Stimulated activated naive B cell treated with anti-CD40 and anti-IgM and Interleukin-4, amounts not matched to agents 10 μg/mL and 1 μg/mL and 100 μg/mL, for 72 hours (primary cell): ENCODE measurements around the gene ZSWIM5.
"Not testable (repeated sequence)": the region's sequence is repeated elsewhere in the genome, so short reads cannot be mapped to it uniquely, and the experiment has no call there.

ENCODE experiments used
- ATAC-seq, 2 donors: fragments of 150-1000 bp; cut with Tn5 transposase; replicated peaks; 2 replicates each; pipeline ENCODE4 v1.10.0; 2021; ENCODE audit warnings: moderate library complexity in 1 of 2
- DNase-seq: peaks from one replicate; pipeline ENCODE4 v3.0.0; 2021
- H3K27ac Mint-ChIP-seq: one replicate; pipeline ENCODE4 v1.8.0; 2022; ENCODE audit warnings: mild to moderate bottlenecking, mixed read lengths
- H3K27me3 Mint-ChIP-seq, 2 donors: one replicate each; pipeline ENCODE4 v1.8.0; 2022; ENCODE audit warnings: mixed read lengths in 2 of 2
- H3K36me3 Mint-ChIP-seq, 2 donors: one replicate each; pipeline ENCODE4 v1.8.0; 2022; ENCODE audit warnings: mixed read lengths in 2 of 2, mild to moderate bottlenecking in 1 of 2
- H3K4me1 Mint-ChIP-seq, 2 donors: one replicate each; pipeline ENCODE4 v1.8.0; 2022; ENCODE audit warnings: mixed read lengths in 2 of 2, mild to moderate bottlenecking in 1 of 2
- H3K4me3 Mint-ChIP-seq, 2 donors: one replicate each; pipeline ENCODE4 v1.8.0; 2022; ENCODE audit warnings: mild to moderate bottlenecking in 2 of 2, mixed read lengths in 2 of 2, moderate library complexity in 1 of 2
- H3K9me3 Mint-ChIP-seq, 2 donors: one replicate each; pipeline ENCODE4 v1.8.0; 2022; ENCODE audit warnings: mixed read lengths in 2 of 2, mild to moderate bottlenecking in 1 of 2

ZSWIM5 gene

DNA sequence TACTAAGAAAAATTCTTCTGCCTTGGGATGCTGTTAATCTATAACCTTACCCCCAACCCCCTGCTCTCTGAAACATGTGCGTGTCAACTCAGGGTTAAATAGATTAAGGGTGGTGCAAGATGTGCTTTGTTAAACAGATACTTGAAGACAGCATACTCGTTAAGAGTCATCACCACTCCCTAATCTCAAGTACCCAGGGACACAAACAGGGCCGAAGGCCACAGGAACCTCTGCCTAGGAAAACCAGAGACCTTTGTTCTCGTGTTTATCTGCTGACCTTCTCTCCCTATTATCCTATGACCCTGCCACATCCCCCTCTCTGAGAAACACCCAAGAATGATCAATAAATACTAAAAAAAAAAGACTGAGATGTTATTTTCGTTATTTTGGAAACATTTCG lies 99.5 kb downstream of the ZSWIM5 start:
- not testable (repeated sequence) for H3K36me3 Mint-ChIP-seq, H3K9me3 Mint-ChIP-seq, H3K4me3 Mint-ChIP-seq, H3K4me1 Mint-ChIP-seq, ATAC-seq, H3K27me3 Mint-ChIP-seq, DNase-seq, H3K27ac Mint-ChIP-seq

DNA sequence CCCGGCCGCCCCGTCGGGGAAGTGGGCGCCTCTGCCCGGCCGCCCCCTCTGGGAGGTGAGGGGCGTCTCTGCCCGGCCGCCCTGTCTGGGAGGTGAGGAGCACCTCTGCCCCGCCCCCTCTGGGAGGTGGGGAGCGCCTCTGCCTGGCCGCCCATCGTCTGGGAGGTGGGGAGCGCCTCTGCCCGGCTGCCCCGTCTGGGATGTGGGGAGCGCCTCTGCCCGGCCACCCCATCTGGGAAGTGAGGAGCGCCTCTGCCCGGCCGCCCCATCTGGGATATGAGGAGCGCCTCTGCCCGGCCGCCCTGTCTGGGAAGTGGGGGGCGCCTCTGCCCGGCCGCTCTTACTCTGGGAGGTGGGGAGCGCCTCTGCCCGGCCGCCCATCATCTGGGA lies 100.3 kb downstream of the ZSWIM5 start:
- not testable (repeated sequence) for H3K36me3 Mint-ChIP-seq, ATAC-seq, H3K27ac Mint-ChIP-seq, H3K4me3 Mint-ChIP-seq, H3K27me3 Mint-ChIP-seq, H3K4me1 Mint-ChIP-seq, DNase-seq, H3K9me3 Mint-ChIP-seq

DNA sequence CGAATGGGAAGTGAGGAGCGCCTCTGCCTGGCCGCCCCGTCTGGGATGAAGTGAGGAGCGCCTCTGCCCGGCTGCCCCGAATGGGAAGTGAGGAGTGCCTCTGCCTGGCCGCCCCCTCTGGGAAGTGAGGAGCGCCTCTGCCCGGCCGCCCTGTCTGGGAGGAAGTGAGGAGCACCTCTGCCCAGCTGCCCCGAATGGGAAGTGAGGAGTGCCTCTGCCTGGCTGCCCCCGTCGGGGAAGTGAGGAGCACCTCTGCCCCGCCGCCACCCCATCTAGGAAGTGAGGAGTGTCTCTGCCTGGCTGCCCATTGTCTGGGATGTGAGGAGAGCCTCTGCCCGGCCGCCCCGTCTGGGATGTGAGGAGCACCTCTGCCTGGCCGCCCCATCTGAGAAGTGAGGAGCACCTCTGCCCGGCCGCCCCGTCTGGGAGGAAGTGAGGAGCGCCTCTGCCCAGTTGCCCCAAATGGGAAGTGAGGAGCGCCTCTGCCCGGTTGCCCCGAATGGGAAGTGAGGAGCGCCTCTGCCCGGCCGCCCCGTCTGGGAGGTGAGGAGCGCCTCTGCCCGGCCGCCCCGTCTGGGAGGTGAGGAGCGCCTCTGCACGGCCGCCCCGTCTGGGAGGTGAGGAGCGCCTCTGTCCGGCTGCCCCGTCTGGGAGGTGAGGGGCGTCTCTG lies 100.8 kb downstream of the ZSWIM5 start:
- not testable (repeated sequence) for H3K4me3 Mint-ChIP-seq, H3K36me3 Mint-ChIP-seq, ATAC-seq, H3K4me1 Mint-ChIP-seq, H3K27ac Mint-ChIP-seq, DNase-seq, H3K27me3 Mint-ChIP-seq, H3K9me3 Mint-ChIP-seq

DNA sequence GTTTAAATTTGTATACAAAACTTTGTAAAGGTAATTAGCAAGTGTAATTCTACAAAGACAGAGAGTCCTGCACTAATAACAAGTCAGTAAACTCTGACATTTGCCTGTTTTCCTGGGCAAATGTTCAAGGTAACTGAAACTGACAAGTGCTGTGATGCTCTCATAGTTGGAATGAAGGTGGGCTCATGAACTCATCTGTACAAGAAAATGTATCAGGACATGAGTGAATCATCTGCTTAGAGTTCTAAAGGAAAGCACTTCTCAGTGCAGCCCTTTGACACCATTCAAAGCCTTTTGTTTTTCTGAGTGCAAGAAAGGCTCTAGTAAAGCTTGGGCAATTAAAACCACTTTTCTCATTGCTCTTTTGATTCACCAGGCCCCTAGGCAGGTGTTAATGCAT lies 102.9 kb downstream of the ZSWIM5 start:
- DNase-seq, result no peak
- no peaks in the 10 kb centered on the region for H3K36me3 Mint-ChIP-seq
- H3K4me1 Mint-ChIP-seq, result no peaks in the 10 kb centered on the region
- ATAC-seq, result no peak
- H3K27ac Mint-ChIP-seq, result no peak overlapping the region
- no peak overlapping the region for H3K4me3 Mint-ChIP-seq
- H3K9me3 Mint-ChIP-seq, result peaks cover 2 to 3% of the 10 kb centered on the region in 2 donors
- H3K27me3 Mint-ChIP-seq, result peaks cover 6 to 19% of the 10 kb centered on the region in 2 donors

DNA sequence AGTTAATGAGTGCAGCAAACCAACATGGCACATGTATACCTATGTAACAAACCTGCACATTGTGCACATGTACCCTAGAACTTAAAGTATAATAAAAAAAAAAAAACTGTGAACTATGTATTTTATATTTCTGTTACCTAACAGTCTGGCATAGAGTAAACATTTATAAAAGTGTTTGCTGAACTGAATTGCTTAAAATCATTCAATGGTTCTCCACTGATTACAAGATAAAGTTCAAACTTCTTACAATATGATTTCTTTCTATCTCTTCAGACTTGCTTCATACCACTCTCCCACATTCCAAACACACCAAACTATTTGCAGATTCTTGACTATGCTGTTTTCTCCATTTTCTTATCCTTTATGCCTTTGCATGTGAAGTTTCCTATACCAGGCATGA lies 104.5 kb downstream of the ZSWIM5 start:
- Mint-ChIP-seq H3K27ac (no peak overlapping the region), H3K4me3 (no peak overlapping the region), H3K9me3 (no peaks in the 10 kb centered on the region), H3K36me3 (no peaks in the 10 kb centered on the region), H3K4me1 (no peaks in the 10 kb centered on the region), H3K27me3 (peaks cover 9 to 24% of the 10 kb centered on the region in 2 donors)
- ATAC-seq, result no peak
- DNase-seq, result no peak

DNA sequence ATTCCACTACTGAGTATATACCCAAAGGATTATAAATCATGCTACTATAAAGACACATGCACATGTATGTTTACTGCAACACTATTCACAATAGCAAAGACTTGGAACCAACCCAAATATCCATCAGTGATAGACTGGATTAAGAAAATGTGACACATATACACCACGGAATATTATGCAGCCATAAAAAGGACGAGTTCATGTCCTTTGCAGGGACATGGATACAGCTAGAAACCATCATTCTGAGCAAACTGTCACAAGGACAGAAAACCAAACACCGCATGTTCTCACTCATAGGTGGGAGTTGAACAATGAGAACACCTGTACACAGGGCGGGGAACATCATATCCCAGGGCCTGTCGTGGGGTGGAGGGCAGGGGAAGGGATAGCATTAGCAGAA lies 104.9 kb downstream of the ZSWIM5 start:
- peaks cover 9 to 28% of the 10 kb centered on the region in 2 donors for H3K27me3 Mint-ChIP-seq
- H3K27ac Mint-ChIP-seq, H3K9me3 Mint-ChIP-seq, DNase-seq, ATAC-seq, H3K4me1 Mint-ChIP-seq, H3K4me3 Mint-ChIP-seq, H3K36me3 Mint-ChIP-seq: not testable (repeated sequence)

DNA sequence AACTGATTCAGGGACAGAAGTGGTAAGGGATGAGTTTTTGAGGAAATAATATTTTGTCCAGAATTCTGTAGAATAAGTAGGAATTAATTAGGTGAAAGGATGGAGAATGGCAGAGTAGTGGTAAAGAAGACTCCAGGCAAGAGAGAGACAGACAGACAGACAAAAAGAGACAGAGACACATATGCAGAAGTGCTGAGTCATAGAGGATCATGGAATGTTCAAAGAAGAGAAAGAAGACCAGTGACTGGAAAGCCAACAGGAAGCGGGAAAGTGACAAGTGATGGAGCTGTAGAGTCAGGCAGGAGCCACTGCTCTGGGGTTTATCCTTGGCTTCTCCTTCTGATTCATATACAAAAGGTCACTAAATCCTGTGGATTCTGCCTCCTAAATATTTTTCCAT lies 108.5 kb downstream of the ZSWIM5 start:
- H3K36me3 Mint-ChIP-seq, result no peaks in the 10 kb centered on the region
- H3K27me3 Mint-ChIP-seq, result peaks cover 9 to 30% of the 10 kb centered on the region in 2 donors
- DNase-seq (no peak), ATAC-seq (no peak)
- H3K4me1 Mint-ChIP-seq, result no peaks in the 10 kb centered on the region
- no peaks in the 10 kb centered on the region for H3K9me3 Mint-ChIP-seq
- no peak overlapping the region for H3K27ac Mint-ChIP-seq
- no peak overlapping the region for H3K4me3 Mint-ChIP-seq

DNA sequence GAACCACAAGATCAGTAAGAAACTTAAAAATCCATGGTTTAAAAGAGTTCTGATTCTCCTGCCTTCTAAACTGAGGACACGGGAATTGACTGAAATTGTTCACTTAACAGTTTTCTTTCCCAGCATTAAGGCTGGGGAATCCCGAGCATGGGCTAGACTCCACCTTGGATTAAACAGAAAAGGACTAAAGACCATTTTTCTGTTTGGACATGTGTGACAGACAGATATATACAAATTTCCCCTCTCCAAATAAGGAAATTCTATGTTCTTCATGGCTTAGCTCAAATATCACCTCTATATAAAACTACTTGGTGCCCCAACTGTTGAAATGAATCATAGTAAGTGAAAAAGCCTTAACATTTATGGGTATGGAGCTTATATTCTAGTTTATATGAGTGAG lies 109.3 kb downstream of the ZSWIM5 start:
- ATAC-seq, result no peak
- Mint-ChIP-seq H3K4me3 (no peak overlapping the region), H3K27me3 (peaks cover 9 to 30% of the 10 kb centered on the region in 2 donors), H3K4me1 (no peaks in the 10 kb centered on the region), H3K36me3 (no peaks in the 10 kb centered on the region), H3K9me3 (no peaks in the 10 kb centered on the region), H3K27ac (no peak overlapping the region)
- no peak for DNase-seq

DNA sequence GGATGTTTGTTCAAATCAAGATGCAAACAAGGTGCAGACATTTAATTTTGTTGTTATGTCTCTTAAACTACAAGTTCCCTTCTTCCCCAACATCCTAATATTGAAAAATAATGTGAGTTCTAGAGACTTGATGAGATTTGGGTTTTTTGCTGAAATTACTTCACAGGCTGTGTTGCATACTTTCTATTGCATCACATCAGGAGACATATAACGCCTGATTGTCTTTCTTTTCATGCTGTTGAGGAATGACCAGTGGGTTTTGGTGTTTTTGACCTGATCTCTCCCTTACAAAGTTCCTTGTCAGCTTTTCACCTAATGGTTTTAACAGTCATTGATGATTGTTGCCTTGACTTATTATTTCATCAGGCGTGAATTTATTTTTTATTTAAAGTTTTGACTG lies 111.0 kb downstream of the ZSWIM5 start:
- H3K36me3 Mint-ChIP-seq, result no peaks in the 10 kb centered on the region
- H3K27me3 Mint-ChIP-seq, result peaks cover 9 to 30% of the 10 kb centered on the region in 2 donors
- no peaks in the 10 kb centered on the region for H3K9me3 Mint-ChIP-seq
- no peak overlapping the region for H3K4me3 Mint-ChIP-seq
- DNase-seq, result no peak
- H3K27ac Mint-ChIP-seq, result no peak overlapping the region
- no peak for ATAC-seq
- H3K4me1 Mint-ChIP-seq, result no peaks in the 10 kb centered on the region

DNA sequence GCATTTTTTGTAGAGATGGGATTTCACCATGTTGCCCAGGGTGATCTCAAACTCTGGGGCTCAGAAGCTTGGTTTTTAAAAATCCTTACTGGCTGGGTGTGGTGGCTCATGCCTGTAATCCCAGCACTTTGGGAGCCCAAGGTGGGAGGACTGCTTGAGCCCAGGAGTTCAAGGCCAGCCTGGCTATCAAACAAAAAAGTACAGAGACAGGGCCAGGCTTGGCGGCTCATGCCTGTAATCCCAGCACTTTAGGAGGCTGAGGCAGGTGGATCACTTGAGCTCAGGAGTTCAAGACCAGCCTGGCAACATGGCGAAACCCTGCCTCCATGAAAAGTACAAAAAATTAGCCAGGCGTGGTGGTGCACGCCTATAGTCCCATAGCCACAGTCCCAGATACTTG lies 112.0 kb downstream of the ZSWIM5 start:
- peaks cover 9 to 24% of the 10 kb centered on the region in 2 donors for H3K27me3 Mint-ChIP-seq
- not testable (repeated sequence) for H3K4me1 Mint-ChIP-seq, H3K9me3 Mint-ChIP-seq, H3K4me3 Mint-ChIP-seq, DNase-seq, H3K27ac Mint-ChIP-seq, ATAC-seq, H3K36me3 Mint-ChIP-seq

DNA sequence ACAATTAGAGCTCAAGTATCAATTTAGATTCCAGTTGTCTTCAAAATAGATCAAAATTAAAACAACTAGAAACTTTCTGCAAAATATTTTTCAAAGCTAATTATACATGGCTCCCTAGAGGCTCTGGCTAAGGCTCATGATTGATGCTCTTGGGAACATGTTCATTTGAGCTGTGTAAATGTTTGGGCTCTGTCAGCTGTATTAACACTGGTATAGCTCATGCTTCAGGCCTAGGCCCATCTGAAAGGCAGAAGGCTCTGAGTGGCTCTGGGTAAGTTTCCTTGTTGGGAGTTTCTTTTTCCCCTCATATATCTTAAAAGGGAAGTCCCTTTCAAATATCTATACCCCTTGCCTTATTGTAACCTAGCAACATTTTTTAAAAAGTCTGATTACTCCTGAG lies 113.1 kb downstream of the ZSWIM5 start:
- Mint-ChIP-seq H3K9me3 (no peaks in the 10 kb centered on the region), H3K4me1 (no peaks in the 10 kb centered on the region), H3K4me3 (no peak overlapping the region), H3K36me3 (no peaks in the 10 kb centered on the region), H3K27me3 (peaks cover 1 to 14% of the 10 kb centered on the region in 2 donors), H3K27ac (no peak overlapping the region)
- no peak for DNase-seq
- ATAC-seq, result no peak

DNA sequence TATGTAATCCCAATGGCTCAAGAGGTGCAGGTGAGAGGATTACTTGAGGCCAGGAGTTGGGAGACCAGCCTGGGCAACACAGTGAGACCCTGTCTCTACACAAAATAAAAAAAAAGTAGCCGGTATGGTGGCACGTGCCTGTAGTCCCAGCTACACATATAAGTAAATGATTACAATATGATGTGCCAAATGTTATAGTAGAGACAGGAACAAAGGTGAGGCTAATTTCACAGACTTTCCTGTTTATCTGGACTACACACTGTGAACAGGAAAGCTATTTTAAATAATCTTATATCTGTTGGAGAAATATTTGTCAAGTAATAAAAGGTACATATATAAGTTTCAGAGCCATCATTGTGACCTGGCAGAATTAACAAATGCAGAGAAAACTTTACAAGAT lies 116.7 kb downstream of the ZSWIM5 start:
- Mint-ChIP-seq H3K27ac (no peak overlapping the region), H3K4me1 (no peaks in the 10 kb centered on the region), H3K4me3 (no peak overlapping the region)

DNA sequence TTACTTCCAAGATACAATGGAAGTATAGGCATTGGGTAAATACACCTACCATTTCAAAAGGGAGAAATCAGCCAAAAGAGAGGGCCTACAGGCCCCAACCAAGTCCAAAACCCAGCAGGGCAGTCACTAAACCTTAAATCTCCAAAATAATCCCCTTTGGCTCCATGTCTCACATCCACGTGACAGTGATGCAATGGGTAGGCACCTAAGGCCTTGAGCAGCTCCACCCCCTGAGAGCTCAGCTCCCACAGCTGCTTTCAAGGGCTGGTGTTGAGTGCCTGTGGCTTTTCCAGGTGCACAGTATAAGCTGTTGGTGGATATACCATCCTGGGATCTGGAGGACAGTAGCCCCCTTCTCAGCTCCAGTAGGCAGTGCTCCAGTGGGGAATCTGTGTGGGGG lies 121.8 kb downstream of the ZSWIM5 start:
- DNase-seq (no peak), ATAC-seq (no peak)
- H3K4me3 Mint-ChIP-seq, result no peak overlapping the region
- no peaks in the 10 kb centered on the region for H3K9me3 Mint-ChIP-seq
- H3K4me1 Mint-ChIP-seq, result no peaks in the 10 kb centered on the region
- no peaks in the 10 kb centered on the region for H3K36me3 Mint-ChIP-seq
- H3K27ac Mint-ChIP-seq, result no peak overlapping the region
- H3K27me3 Mint-ChIP-seq, result no peaks in the 10 kb centered on the region

More for the DNA sequence above, 116.7 kb downstream of the ZSWIM5 start:
- ATAC-seq, result no peak
- H3K9me3 Mint-ChIP-seq, result no peaks in the 10 kb centered on the region
- H3K27me3 Mint-ChIP-seq, result no peaks in the 10 kb centered on the region
- no peaks in the 10 kb centered on the region for H3K36me3 Mint-ChIP-seq
- DNase-seq, result no peak

DNA sequence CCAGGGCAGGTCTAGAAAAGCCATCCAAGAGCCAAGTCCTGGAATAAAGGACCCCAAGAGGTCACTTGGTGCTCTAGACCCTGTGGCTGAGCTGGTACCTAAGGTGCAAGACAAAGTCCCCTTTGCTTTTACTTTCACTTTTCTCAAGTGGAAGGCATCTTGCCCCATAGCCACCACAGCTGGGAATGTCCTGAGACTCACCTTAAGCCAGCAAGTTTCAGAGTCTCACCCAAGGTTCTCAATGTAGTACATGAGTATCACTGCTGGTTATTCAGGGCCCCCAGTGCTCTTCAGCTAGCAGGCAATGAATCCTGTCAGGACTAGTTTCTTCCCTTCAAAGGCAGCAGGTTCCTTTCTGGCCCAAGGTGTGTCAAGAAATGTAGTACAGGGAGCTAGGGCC lies 126.9 kb downstream of the ZSWIM5 start:
- Mint-ChIP-seq H3K4me1 (no peaks in the 10 kb centered on the region), H3K36me3 (no peaks in the 10 kb centered on the region), H3K4me3 (no peak overlapping the region), H3K9me3 (peaks cover 0 to 5% of the 10 kb centered on the region in 2 donors), H3K27ac (no peak overlapping the region), H3K27me3 (peaks cover 22 to 32% of the 10 kb centered on the region in 2 donors)
- ATAC-seq (no peak), DNase-seq (no peak)

DNA sequence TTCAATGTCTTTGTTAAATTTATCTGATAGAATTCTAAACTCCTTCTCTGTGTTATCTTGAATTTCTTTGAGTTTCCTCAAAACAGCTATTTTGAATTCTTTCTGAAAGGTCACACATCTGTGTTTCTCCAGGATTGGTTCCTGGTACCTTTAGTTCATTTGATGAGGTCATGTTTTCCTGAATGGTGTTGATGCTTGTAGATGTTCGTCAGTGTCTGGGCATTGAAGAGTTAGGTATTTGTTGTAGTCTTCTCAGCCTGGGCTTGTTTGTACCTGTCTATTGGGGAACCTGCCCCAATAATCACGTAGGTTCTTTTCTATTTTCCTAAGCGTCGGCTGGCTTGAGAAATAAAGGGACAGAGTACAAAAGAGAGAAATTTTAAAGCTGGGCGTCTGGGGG lies 129.4 kb downstream of the ZSWIM5 start:
- H3K27me3 Mint-ChIP-seq, result peaks cover 27 to 42% of the 10 kb centered on the region in 2 donors
- H3K4me3 Mint-ChIP-seq, H3K9me3 Mint-ChIP-seq, DNase-seq, H3K4me1 Mint-ChIP-seq, H3K36me3 Mint-ChIP-seq, H3K27ac Mint-ChIP-seq, ATAC-seq: not testable (repeated sequence)

DNA sequence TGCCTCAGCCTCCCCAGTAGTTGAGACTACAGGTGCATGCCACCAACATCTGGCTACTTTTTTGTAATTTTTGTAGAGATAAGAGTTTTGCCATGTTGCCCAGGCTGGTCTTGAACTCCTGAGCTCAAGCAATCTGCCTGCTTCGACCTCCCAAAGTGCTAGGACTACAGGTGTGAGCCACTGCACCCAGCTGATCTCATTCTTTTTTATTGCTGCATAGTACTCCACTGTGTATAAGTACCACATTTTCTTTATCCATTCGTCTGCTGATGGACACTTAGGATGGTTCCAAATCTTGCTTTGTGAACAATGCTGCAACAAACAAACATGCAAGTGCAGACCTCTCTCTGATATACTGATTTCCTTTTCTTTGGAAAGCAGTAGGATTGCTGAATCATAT lies 134.8 kb downstream of the ZSWIM5 start:
- no peak for ATAC-seq
- no peak overlapping the region for H3K27ac Mint-ChIP-seq
- peaks cover 15 to 29% of the 10 kb centered on the region in 2 donors for H3K27me3 Mint-ChIP-seq
- H3K4me1 Mint-ChIP-seq, result no peaks in the 10 kb centered on the region
- no peak for DNase-seq
- H3K36me3 Mint-ChIP-seq, result no peaks in the 10 kb centered on the region
- no peak overlapping the region for H3K4me3 Mint-ChIP-seq
- H3K9me3 Mint-ChIP-seq, result peaks cover 6 to 9% of the 10 kb centered on the region in 2 donors
